Measurements from ENCODE around the gene KRTAP10-3. TPM values are rescaled to one million over a fixed set of nuclear protein-coding genes. Genes with fewer than 3 reads are reported as not detected.

The KRTAP10-3 gene
- total RNA-seq, 1 donor from 2014 or later, result not detected

DNA sequence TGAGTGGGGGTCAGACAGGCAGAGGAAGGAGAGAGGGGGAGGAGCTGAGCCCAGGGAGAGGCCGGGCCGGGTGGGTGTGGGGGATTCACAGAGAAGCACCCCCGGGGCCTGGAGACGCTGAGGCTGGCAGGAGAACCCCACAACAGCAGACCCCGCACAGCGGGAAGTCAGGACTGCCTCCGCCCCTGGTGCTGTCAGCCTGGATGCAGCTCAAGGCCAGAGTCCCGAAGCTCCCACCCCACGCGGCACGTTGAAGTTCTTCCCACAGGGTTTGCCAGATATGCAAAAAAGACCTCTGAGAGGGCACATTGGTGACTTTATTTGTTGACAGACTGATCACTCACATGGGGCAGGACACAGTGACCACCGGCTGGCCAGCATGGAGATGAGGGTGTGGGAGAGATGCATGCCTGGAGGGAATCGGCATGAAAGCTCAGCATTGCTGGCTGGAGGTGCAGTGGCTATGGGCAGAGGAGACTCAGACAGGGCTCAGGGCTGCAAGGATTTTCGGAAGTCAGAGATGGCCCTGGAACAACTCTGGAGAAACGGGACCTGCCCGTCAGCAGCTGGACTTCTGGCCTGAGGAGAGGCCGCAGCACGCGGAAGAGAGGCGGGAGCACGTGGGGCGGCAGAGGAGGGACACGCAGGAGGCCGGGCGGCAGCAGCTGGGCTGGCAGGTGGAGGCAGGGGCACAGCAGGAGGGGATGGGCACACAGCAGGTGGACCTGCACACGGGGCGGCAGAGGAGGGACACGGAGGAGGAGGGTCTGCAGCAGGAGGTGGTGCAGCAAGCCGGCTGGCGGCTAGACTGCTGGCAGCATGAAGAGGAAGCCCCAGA, 885 bp downstream of the KRTAP10-3 start:
- Histone ChIP-seq H3K4me3 (ENCODE audit: low read depth, low read length) (no peak overlapping the region), H3K36me3 (ENCODE audit: control insufficient read depth, insufficient read depth, low read length) (no peaks in the 10 kb centered on the region), H3K27me3 (ENCODE audit: control insufficient read depth, insufficient read depth, low read length) (peaks cover 13% of the 10 kb centered on the region)
- no peak for DNase-seq (ENCODE audit: low read depth)
- TF ChIP-seq, protein P1, sequence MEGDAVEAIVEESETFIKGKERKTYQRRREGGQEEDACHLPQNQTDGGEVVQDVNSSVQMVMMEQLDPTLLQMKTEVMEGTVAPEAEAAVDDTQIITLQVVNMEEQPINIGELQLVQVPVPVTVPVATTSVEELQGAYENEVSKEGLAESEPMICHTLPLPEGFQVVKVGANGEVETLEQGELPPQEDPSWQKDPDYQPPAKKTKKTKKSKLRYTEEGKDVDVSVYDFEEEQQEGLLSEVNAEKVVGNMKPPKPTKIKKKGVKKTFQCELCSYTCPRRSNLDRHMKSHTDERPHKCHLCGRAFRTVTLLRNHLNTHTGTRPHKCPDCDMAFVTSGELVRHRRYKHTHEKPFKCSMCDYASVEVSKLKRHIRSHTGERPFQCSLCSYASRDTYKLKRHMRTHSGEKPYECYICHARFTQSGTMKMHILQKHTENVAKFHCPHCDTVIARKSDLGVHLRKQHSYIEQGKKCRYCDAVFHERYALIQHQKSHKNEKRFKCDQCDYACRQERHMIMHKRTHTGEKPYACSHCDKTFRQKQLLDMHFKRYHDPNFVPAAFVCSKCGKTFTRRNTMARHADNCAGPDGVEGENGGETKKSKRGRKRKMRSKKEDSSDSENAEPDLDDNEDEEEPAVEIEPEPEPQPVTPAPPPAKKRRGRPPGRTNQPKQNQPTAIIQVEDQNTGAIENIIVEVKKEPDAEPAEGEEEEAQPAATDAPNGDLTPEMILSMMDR (IDR thresholded peaks at IDR 0.05; ENCODE audit: insufficient read depth, low read length, poor library complexity, severe bottlenecking), result no peak

DNA sequence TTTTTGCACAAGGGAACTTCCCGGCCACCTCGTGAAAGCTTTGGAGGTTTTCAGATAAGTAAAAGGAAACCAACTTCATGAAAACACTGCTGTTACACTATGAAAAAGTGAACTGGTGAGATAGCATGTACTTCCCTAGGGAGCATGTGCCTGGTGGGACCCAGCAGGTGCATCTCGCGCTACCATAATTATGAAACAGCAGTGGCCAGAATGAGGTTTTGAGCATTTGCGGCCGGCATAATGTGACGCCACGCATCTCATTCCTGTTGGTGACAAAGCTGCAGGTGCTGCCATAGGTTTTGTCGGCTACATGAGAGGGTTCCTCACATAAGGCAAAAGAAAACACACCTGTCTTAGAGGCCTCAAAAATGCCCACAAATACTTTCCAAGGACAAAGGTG, 1.7 kb downstream of the KRTAP10-3 start:
- no peaks in the 10 kb centered on the region for H3K36me3 ChIP-seq (ENCODE audit: control insufficient read depth, insufficient read depth, low read length)
- H3K27me3 ChIP-seq (ENCODE audit: control insufficient read depth, insufficient read depth, low read length), result peaks cover 13% of the 10 kb centered on the region
- DNase-seq (ENCODE audit: low read depth), result no peak
- TF ChIP-seq, protein P1 (IDR thresholded peaks at IDR 0.05; ENCODE audit: insufficient read depth, low read length, poor library complexity, severe bottlenecking), result no peak
- H3K4me3 ChIP-seq (ENCODE audit: low read depth, low read length), result no peak overlapping the region

DNA sequence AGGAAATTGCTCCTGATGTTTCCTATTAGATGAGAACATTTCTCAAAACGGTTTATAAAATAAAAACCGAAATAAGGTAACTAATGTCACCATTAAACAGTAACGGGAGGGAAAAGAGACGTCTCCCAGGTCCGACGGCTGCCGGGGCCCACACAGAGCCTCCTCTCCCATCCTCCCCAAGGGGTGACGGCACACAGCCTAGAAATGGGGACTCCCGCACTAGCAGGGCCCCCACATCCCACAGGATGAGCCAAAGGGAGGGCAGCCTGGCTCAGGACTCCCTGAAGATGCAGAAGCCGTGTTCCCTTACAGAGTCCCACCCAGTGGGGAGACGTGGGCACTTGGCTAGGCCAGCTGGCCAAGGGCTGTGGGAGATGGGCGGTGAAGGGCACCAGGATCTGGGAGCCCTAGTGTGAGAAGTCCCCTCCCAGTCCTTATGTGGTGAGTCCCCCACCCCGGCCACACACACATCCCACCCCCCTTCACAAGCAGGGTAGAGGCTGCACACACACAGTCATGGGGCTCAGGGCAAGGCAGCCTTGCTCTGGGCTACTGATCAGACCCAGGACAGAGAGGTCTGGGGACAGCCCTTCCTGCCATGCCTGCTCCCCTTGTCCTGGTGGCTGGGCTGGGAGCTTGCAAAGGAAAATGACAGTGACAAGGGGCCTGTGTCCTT, 3.3 kb downstream of the KRTAP10-3 start:
- TF ChIP-seq, protein P1 (IDR thresholded peaks at IDR 0.05; ENCODE audit: insufficient read depth, low read length, poor library complexity, severe bottlenecking), result no peak
- Histone ChIP-seq H3K4me3 (ENCODE audit: low read depth, low read length) (no peak overlapping the region), H3K27me3 (ENCODE audit: control insufficient read depth, insufficient read depth, low read length) (peaks cover 13% of the 10 kb centered on the region), H3K36me3 (ENCODE audit: control insufficient read depth, insufficient read depth, low read length) (no peaks in the 10 kb centered on the region)
- DNase-seq (ENCODE audit: low read depth), result no peak

DNA sequence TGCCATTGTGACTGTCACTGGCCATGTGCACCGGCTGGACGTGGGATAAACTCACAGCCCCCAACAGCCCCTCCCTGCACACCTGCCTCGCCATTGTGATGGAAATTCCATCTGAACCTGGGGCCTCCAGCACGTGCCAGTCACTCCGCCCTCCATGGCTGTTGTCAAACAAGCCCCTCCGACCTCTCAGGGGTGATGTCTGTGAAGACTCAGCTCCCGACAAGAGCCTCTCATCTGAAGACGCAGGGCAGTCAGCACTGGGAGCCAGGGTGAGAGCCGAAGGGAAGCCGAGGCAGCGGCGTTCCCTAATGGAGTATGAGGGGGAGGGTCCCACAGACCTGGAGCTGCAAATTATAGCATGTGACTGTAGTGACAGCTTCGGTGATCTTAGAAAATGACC, 5.9 kb downstream of the KRTAP10-3 start:
- Histone ChIP-seq H3K4me3 (ENCODE audit: low read depth, low read length) (no peak overlapping the region), H3K36me3 (ENCODE audit: control insufficient read depth, insufficient read depth, low read length) (no peaks in the 10 kb centered on the region), H3K27me3 (ENCODE audit: control insufficient read depth, insufficient read depth, low read length) (peaks cover 6% of the 10 kb centered on the region)
- TF ChIP-seq, protein P1 (IDR thresholded peaks at IDR 0.05; ENCODE audit: insufficient read depth, low read length, poor library complexity, severe bottlenecking), result no peak
- no peak for DNase-seq (ENCODE audit: low read depth)

DNA sequence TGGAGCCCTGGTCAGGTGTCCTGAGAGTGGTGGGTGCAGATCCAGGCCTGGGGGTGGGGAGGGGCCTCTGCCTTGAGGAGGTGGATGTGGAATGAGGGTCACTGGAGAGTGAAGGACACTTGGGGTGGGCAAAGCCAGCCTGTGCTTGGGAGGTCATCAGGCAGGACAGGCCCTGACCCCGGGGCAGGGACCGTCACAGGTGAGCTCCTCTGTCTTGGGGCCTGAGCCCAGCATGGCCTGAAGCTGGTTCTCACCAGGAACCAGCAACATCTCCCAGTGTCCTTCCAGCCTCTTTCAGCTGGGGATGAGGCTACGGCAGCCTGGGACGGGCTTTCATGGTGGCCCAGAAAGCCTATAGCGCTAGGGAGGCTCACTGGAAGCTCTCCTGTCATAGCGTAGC, 6.5 kb downstream of the KRTAP10-3 start:
- DNase-seq (ENCODE audit: low read depth), result no peak
- no peak overlapping the region for H3K4me3 ChIP-seq (ENCODE audit: low read depth, low read length)
- no peaks in the 10 kb centered on the region for H3K36me3 ChIP-seq (ENCODE audit: control insufficient read depth, insufficient read depth, low read length)
- TF ChIP-seq, protein P1 (IDR thresholded peaks at IDR 0.05; ENCODE audit: insufficient read depth, low read length, poor library complexity, severe bottlenecking), result no peak
- H3K27me3 ChIP-seq (ENCODE audit: control insufficient read depth, insufficient read depth, low read length), result peaks cover 3% of the 10 kb centered on the region

Data from kidney epithelial cell (primary cell).